A673 (cell line): Measurements from ENCODE around the gene CFAP90.

Source experiments
- EZH2 ChIP-seq: fragments of 200-600 bp; sonication (generic); IDR thresholded peaks from 2 replicates; pipeline ENCODE4 v1.6.1; 2017; ENCODE audit warnings: borderline replicate concordance, low read depth, mild to moderate bottlenecking, mixed read lengths, antibody characterized with exemption, low read length; ENCODE audit not compliant: poor library complexity, severe bottlenecking
- TF ChIP-seq, protein P1 (sequence below): fragments of 300-800, 200-600 bp; sonication (generic); conservative IDR thresholded peaks from 2 replicates; pipeline ENCODE4 v1.5.1; 2017; ENCODE audit warnings: low read depth, mild to moderate bottlenecking, antibody characterized with exemption, low read length, moderate library complexity, mixed read lengths

DNA sequence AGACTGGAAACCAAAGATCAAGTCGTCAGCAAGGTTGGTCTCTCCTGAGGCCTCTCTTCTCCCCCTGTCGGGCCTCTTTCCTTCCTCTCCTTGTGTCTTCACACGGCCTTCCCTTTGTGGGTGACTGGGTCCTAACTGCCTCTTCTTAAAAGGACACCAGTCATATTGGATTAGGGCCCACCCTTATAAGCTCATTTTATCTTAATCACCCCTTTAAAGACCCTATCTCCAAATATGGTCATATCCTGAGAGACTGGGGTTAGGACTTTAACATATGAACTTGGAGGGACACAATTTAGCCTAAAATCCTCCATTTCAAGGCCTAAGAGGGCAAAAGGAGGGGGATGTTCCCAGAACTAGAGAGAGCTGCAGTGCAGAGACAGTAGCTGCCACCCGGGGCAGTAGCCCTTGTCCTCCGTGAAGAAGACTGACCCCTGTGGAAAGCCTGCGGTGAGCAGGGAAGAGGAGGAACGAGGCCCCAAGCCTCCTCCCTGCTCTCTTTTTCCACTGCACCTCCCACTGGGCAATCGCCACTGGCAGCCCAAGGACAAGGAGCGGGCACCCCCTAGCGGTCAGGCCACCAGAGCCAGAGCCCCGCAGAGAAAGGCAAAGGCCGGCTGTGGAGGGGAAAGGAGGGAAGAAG is 34.9 kb downstream of the CFAP90 start:
- no peak for TF ChIP-seq EZH2
- TF ChIP-seq, protein P1, sequence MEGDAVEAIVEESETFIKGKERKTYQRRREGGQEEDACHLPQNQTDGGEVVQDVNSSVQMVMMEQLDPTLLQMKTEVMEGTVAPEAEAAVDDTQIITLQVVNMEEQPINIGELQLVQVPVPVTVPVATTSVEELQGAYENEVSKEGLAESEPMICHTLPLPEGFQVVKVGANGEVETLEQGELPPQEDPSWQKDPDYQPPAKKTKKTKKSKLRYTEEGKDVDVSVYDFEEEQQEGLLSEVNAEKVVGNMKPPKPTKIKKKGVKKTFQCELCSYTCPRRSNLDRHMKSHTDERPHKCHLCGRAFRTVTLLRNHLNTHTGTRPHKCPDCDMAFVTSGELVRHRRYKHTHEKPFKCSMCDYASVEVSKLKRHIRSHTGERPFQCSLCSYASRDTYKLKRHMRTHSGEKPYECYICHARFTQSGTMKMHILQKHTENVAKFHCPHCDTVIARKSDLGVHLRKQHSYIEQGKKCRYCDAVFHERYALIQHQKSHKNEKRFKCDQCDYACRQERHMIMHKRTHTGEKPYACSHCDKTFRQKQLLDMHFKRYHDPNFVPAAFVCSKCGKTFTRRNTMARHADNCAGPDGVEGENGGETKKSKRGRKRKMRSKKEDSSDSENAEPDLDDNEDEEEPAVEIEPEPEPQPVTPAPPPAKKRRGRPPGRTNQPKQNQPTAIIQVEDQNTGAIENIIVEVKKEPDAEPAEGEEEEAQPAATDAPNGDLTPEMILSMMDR: peak; percentile 92
